ENCODE results near the gene AP3M1.

Gene AP3M1

DNA sequence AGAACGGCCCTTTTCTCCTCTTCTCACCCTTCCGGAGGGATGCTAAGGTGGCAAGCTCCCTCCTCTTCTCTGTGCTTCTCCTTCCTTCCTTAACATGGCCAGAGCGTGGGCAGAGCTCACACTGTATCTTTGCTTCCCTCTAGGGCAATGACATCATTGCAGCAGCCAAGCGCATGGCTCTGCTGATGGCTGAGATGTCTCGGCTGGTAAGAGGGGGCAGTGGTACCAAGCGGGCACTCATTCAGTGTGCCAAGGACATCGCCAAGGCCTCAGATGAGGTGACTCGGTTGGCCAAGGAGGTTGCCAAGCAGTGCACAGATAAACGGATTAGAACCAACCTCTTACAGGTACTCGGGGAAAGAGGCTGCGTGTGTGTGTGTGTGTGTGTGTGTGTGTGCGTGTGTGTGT lies 36.6 kb downstream of the AP3M1 start:
- DNase-seq (ENCODE audit: low spot score), result no peak

DNA sequence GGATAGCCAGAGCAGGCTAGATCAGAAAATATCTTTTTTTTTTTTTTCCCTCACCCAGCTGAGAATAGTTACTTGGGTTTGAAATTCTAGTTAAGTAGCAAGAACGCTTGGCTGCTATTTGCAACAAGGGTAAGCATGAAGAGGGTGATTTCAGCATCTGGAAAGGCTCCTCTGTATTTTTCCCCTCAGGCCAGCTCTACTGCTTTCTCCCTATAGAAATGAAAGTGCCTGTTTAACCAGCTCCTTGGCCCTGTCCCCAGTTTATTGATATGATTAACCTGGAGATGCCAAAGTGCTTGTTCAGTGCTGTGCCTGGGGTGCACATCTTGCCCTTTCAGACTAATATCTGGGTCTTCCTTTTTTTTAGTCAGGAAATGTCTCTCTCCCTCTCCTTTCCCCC lies 37.1 kb downstream of the AP3M1 start:
- DNase-seq (ENCODE audit: low spot score), result no peak

DNA sequence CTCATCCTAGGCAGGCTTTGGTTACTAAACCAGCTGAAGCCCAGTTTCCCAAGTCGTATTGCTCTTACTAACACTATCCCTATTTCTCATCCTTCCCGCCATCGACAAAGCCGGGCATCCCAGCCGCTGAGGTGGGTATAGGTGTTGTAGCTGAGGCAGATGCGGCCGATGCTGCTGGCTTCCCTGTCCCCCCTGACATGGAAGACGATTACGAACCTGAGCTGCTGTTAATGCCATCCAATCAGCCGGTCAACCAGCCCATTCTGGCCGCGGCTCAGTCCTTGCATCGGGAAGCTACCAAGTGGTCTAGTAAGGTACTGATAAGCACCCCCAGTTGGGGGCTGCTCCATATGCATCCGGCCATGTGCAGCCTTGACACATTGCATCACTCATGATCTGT lies 38.8 kb downstream of the AP3M1 start:
- DNase-seq (ENCODE audit: low spot score), result no peak

DNA sequence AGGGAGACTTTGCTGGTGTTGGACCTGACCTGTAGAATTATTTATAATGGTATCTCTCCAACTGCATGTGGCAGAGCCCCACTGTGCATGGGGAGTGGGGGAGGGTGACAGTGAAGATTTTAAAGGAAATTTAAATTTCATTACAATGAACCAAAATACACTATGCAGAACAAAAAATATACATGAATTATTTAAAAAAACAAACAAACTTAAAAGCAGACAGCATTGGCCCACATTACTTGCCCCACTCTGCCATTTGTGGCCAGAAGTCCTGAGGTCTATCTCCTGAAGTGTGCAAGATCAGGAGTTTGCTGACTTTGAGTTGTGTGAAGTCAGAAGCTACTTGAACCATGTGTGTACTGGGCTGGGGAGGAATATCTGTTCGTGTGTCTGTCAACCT lies 40.5 kb downstream of the AP3M1 start:
- DNase-seq (ENCODE audit: low spot score), result no peak

DNA sequence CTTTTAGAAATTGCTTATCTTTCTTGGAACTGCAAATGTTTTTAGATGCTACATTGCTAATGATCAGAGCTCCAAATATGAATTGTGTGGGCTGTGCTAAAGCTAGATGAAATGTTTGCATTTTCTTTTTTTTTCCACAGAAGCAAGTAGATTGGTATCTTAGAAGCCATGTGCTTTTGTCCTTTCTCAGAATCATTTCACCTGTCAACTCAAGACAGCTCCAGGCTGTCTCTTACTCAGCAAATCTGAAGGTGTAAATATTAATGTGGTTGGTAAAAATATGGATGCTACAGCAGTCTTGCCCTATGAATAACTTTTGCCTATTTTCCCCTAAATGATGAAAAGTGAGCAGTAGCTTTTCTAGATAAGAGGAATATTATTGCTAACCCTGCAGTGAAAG lies 41.2 kb downstream of the AP3M1 start:
- no peak for DNase-seq (ENCODE audit: low spot score)

DNA sequence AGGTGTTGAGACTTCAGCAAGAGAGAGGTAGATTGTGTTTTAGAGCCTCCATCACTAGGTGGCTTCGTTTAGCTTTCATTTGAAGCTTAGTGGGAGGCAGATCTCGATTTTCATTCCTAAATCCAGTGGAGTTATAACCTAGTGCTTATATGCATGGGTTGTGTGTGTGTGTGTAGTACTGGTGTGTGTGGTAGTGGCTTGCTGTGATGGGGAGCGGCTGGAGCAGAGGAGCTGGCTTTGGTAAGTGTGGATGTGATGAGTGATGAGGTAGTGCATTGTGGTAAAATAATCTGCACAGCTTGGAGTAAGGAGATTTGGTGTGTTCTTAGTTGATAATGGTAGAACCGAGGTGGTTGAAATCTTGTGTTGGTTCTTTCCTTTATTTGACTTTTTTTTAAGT lies 43.2 kb downstream of the AP3M1 start:
- DNase-seq (ENCODE audit: low spot score), result no peak

DNA sequence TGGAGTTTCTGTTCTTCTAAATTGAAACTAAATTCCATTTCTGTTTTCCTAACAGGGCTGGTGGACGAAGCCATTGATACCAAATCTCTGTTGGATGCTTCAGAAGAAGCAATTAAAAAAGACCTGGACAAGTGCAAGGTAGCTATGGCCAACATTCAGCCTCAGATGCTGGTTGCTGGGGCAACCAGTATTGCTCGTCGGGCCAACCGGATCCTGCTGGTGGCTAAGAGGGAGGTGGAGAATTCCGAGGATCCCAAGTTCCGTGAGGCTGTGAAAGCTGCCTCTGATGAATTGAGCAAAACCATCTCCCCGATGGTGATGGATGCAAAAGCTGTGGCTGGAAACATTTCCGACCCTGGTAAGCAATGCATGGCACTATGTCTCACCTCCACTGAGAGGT lies 45.6 kb downstream of the AP3M1 start:
- DNase-seq (ENCODE audit: low spot score), result no peak

DNA sequence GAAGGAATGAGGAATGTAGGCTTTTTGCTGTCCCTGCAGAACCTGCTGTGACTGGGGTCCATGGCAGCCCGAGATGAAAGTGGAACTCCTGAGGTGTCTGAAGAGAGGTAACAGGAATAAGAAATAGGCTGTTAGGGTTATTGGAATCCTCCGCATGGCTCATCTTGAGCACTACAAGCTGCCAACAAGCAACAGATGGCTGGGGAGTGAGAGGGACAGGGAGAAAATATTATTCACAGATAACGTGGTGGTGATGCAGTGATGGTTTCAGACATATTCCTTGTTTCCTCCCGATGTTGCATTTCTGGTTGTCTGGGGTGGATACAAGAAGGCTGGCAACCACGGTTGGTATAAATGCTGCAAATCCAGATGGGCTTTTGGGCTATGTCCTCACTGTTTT lies 46.1 kb downstream of the AP3M1 start:
- DNase-seq (ENCODE audit: low spot score), result no peak

DNA sequence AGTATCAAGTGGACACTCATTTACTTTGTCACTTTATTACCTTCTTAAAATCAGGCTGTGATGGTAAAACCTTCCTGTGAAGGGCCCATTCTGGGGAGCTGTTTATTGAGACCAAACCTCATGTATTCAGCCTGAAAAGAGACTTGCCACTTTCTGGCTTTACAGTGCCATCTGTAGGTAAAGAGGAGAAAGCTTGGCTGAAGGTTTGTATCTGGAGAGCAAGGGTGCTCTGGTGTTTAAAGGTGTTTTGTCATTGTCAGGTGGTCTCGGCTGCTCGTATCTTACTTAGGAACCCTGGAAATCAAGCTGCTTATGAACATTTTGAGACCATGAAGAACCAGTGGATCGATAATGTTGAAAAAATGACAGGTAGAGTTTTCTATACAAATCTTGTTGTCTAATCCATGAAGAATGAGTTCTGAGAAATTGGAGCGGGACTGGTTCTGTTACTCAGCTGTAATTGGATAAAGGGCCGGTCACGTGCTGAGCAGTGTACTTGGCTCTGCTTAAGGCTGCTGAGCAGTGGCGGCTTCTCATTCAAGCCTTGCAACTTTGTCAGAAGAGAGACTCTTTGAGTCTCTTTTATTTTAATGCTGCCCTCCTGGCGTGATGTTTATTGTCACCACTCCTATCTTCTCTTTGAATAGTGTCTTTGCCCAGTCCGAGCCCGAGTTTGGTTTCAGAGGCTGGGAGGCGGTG lies 46.9 kb downstream of the AP3M1 start:
- peak; percentile 14 for DNase-seq (ENCODE audit: low spot score)

DNA sequence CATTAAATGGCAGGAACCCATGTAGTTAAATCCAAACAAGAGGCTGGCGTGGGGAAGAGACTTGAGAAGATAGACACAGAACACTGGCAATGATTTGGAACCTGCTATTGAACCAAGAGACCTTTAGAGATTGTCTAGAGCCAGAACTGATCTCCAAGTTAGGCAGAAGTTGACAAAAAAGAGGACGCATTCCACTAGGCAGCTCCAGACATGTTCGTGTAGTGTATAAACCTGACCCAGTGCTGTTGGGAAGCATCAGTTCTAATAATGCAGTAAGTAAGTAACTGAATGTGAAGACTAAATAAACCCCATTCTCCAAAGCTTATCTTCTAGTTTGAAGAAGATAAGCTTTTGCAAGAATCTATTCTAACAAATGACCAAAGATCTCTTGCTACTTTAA lies 50.8 kb downstream of the AP3M1 start:
- no peak for DNase-seq (ENCODE audit: low spot score)

DNA sequence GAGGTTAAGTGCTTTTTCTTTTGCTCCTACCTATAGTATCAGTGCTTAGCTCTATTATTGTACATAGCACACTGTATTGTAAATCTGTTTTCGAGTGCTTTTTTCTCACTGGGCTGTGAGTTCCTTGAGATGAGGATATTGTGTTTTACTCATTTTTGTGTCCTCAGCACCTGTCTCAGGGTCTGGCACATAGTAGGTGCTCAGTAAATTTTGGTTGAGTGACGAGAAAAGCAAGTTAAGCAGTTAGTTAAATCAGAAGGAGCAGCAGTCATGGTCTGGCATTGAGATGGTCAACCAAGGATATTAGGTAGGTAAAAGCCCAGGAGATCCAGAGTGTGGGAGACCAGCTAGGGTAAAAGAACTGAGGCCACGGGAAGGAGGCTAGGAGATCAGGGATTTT lies 51.2 kb downstream of the AP3M1 start:
- DNase-seq (ENCODE audit: low spot score), result no peak

DNA sequence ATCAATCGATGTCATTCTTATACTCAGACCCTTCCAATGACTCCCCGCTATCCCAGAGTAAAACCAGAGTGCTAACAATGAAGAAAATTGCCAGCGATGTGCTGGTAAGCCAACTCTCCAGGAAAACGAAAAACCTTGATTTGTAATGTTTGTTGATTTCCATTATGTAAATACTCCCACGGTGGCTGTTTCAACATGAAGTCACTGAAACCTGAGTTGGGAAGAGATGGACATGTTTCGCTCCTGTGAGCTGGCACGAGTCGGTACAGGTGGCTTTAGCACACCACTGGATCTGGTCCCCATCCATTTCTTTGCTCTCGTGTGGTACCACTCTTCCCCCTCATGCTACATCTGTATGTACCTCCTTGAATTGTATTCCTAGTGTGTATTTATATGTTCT lies 52.9 kb downstream of the AP3M1 start:
- DNase-seq (ENCODE audit: low spot score), result no peak

DNA sequence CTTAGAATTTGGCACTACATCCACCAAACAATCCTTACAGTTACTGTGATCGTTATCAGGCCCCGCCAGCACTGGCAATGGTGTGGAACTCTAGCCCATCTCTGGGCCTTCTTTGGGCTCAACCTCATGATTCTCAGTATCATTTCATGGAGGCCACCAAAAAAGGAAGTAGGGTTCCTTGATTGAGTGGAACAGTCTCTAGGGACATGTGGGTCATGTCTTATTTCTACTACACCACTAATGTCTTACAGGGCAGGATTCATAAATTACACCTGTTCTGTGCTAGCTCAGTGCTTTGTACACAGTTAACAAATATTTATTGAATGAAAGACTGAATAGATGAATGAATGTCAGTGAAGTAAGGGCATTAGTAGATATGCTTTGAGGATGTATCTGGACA lies 53.9 kb downstream of the AP3M1 start:
- no peak for DNase-seq (ENCODE audit: low spot score)

DNA sequence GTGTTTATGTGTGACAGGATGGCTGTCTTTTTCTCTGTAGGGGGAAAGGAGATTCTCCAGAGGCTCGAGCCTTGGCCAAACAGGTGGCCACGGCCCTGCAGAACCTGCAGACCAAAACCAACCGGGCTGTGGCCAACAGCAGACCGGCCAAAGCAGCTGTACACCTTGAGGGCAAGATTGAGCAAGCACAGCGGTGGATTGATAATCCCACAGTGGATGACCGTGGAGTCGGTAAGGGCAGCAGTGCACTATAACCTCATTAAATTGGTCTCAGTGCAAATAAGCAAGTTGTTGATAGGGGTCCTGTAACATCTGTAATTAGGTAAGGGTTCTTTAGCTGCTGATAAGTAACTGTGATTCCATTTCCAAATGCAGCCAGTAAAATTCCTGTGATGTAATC lies 56.4 kb downstream of the AP3M1 start:
- DNase-seq (ENCODE audit: low spot score), result no peak

DNA sequence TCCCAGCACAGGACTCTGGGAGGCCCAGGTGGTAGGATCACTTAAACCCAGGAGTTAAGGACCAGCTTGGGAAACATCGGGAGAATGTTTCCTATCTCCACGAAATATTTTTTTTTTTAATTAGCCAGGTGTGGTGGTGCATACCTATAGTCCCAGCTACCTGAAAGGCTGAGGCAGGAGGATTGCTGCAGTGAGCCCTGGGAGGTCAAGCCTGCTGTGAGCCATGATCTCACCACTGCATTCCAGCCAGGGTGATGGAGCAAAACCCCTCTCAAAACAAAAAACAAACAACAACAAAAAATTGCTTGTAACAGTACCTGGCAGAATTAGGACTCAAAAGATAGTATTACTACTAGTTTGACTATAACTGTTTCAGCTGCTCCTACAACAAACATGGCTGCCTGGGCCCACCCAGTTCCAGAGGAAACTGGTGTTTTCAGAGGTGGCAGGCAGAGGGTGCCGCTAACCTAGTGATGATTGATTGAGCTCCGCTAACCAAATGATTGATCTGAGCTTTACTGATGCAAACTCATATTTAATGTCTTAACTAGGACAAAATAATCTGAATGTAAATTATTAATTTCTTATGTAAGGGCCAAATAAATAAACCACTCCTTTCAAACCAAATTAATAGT lies 57.0 kb downstream of the AP3M1 start:
- DNase-seq (ENCODE audit: low spot score), result no peak

DNA sequence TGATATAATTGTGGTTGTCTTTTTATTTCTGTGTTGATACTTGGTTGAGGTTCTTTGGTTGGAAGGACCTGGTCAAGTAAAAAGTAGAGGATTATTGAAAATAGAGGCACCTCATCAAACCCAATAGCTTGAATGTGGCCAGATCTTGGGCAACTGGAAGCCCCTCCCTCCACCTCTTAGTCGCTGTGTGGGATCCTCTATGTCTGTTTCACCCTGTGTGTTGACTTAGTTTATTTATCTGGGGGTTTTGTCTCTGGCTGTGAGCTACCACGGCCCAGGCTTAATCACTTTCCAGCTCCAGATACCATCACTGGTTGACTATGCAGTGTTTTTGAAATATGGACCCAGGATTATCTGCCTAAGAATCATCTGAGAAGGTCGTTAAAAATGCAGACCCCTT lies 58.3 kb downstream of the AP3M1 start:
- no peak for DNase-seq (ENCODE audit: low spot score)

DNA sequence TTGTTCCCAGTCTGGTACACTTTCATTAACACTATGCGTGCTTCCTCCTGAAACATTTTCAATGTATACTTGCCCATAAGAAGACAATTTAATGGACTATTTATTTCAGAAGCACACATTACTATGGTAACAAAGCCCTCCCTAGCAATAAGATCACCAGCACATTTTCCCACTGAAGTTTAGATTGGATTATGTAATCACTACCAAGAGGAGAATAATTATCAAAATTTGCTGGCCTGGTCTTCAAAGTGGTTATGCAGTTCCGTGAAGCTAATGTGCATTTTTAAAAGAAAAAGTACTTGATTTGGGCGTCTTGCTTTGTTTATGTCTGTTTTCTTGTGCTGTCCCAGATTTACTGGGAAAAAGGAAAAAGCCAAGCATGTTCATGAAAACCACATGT lies 61.9 kb downstream of the AP3M1 start:
- DNase-seq (ENCODE audit: low spot score), result no peak

DNA sequence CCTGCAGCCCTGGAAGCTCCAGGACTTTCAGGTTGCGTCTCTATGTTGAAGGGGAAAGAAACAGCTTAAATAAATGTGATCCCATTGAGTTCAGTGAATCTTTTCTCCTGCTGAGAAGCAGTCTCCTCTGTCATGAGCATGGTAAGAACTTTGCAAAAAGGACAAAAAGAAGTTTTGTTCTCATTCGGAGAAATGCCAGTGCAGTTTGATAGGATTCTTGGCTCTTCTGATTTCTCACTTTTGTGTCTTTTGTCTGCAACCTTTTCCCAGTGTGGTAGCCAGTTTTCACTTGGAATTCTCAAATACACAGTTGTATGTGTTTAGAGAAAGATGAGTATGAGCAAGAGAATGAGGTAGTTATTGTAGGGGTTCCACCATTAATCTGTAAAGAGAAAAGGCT lies 64.3 kb downstream of the AP3M1 start:
- DNase-seq (ENCODE audit: low spot score), result no peak

DNA sequence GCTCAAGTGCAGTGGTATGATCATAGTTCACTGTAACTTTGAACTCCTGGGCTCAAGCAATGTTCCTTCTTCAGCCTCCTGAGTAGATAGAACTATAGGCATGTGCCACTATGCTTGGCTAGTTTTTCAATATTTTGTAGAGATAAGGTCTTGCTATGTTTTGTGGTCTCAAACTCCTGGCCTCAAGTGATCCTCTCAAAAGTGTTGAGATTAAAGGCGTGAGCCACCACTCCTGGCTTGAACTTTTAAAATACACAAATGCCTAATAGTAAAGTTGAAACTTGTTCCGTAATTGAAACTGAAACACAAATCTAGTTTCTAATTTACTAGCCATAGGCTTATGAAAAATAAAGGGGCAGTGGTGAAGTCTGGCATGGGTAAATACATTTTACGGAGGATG lies 65.7 kb downstream of the AP3M1 start:
- DNase-seq (ENCODE audit: low spot score), result no peak

DNA sequence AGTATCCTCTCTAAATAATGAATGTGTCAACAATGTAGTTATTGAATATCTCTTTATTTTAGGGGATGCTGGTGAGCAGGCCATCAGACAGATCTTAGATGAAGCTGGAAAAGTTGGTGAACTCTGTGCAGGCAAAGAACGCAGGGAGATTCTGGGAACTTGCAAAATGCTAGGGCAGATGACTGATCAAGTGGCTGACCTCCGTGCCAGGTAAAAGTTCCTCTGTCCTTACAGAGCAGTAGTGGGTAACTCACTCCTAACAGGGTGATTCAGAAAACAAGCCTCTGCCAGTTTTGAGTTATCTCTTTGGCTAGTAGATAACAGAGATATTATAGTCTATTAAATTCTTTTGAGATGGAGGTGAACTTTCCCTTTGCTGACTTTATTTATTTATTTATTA lies 67.3 kb downstream of the AP3M1 start:
- DNase-seq (ENCODE audit: low spot score), result no peak

DNA sequence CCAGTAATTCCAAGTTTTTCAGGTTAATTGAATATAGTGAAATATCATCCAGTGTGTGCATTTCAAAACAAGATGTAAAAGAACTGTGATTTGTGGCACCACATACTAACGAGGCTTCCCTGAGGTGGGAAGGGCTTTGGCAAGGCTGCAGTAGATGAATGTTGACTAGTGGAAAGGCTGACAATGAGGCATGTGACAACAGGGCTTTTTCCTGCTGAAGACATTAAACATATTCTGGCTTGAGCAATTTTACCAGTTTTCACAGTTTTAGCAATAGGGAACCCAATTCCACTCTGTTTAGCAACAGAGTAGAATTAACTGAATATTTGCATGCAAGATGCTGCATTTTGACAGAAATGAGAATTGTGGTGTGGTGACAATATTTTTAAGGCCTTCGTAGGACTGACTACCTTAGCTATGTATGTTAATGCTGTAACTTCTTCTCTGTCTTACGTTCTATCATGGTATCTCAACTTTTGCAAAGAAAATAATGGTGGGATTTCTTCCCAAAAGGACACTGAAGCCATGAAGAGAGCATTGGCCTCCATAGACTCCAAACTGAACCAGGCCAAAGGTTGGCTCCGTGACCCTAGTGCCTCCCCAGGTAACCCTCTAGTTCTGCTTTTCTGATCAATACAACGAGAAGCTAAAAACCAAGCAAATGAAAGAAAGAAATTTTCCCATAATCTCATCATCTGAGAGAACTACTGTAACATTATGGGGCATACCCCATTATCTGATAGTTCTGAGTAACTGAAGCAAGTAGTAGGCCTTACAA lies 68.5 kb downstream of the AP3M1 start:
- DNase-seq (ENCODE audit: low spot score), result no peak

DNA sequence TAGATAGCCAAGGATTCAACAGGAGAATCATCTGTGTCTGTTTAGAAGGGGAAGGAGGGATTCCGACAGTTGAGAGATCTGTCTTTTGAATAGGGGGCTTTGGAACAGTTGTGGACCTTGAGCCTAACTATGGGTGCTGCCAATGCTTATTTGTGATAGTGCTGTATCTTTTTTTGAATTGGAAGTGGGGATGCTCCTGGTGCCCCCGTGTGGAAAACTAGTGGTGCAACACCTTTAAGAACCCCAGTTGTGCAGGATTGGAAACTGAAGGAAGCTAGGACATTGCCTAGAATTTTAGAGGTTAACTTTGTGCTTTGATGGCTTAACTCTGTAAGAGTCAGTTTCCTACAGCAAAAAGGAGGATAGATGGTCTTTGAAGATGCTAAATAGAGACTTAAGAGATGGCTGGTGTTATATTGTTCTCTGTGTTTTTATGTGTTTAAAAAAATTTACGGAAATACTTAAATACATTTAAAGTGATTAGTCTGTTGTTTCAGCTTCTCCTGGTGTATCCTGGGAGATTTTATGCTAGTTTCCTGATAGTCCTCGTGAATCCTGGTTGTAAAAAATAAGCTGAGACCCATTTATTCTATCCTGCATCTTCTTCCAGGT lies 69.3 kb downstream of the AP3M1 start:
- DNase-seq (ENCODE audit: low spot score), result peak; percentile 52

DNA sequence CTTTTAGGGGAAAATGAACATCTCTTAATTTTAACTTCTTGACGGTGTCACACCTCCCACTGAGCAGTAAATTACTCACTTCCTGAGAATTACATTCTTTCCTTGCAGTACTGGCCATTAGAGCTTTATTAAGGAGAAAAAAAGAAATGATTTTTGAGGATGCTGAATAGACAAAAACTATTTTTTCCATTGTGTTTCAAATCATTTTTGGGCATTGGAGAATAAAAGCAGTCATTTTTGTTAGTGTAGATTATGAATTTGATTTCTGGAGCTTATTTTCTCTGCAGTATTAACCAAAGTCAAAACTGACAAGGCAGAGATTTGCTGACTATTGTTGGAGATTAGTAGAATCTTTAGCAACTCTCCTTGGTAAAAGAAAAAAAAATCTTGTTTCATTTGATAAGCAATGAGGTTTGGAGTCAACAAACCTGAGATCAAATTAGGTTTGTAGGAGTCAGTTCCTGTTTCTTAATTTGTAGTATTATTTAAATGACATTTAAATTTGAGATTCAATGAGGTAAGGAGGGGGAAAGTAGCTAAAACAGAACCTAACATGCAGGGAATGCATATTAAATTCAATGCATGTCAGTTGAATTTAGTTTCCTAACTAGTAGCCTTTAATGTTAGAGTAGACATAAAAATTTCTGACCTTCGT lies 70.6 kb downstream of the AP3M1 start:
- DNase-seq (ENCODE audit: low spot score), result no peak

Data from SW480 (cell line).